Pons (tissue), 1 donor: ENCODE measurements around the gene ADRA2B.
"Not testable (repeated sequence)": the region's sequence is repeated elsewhere in the genome, so short reads cannot be mapped to it uniquely, and the experiment has no call there.

Experiments
- DNase-seq: peaks from one replicate; pipeline ENCODE4 v3.0.0-alpha.2; 2016; ENCODE audit warnings: low spot score

The ADRA2B gene

GRCh38 chr2:96088340-96089335 lies 27.7 kb downstream of the ADRA2B start:
- no peak for DNase-seq

- no peak for DNase-seq
Measured at GRCh38 chr2:96087130-96087529, 29.2 kb downstream of the ADRA2B start.

- DNase-seq: no peak
Measured at GRCh38 chr2:96085541-96086355, 30.6 kb downstream of the ADRA2B start.

- not testable (repeated sequence) for DNase-seq
Measured at GRCh38 chr2:96084858-96085518, 31.4 kb downstream of the ADRA2B start.

GRCh38 chr2:96083989-96084857 lies 32.1 kb downstream of the ADRA2B start:
- DNase-seq: no peak

GRCh38 chr2:96083064-96083939 lies 33.1 kb downstream of the ADRA2B start:
- DNase-seq: no peak

GRCh38 chr2:96082211-96083063 lies 33.9 kb downstream of the ADRA2B start:
- no peak for DNase-seq

GRCh38 chr2:96081042-96081441 lies 35.3 kb downstream of the ADRA2B start:
- DNase-seq: no peak

- no peak for DNase-seq
Measured at GRCh38 chr2:96075199-96075771, 41.1 kb downstream of the ADRA2B start.

GRCh38 chr2:96074156-96074555 lies 42.2 kb downstream of the ADRA2B start:
- DNase-seq: no peak

GRCh38 chr2:96073170-96073775 lies 43.1 kb downstream of the ADRA2B start:
- no peak for DNase-seq

- DNase-seq: no peak
Measured at GRCh38 chr2:96072746-96073145, 43.6 kb downstream of the ADRA2B start.

GRCh38 chr2:96071977-96072491 lies 44.3 kb downstream of the ADRA2B start:
- peak; percentile 73 for DNase-seq

GRCh38 chr2:96071087-96071976 lies 45.0 kb downstream of the ADRA2B start:
- not testable (repeated sequence) for DNase-seq

GRCh38 chr2:96070351-96070750 lies 46.0 kb downstream of the ADRA2B start:
- DNase-seq: not testable (repeated sequence)

- DNase-seq: not testable (repeated sequence)
Measured at GRCh38 chr2:96069878-96070277, 46.5 kb downstream of the ADRA2B start.
